A673 (cell line): ENCODE results near the gene EEIG2.

Experiments used
- CTCF ChIP-seq: fragments of 300-800, 200-600 bp; sonication (generic); conservative IDR thresholded peaks from 2 replicates; pipeline ENCODE4 v1.5.1; 2017; ENCODE audit warnings: low read depth, mild to moderate bottlenecking, antibody characterized with exemption, low read length, moderate library complexity, mixed read lengths
- EZH2 ChIP-seq: fragments of 200-600 bp; sonication (generic); IDR thresholded peaks from 2 replicates; pipeline ENCODE4 v1.6.1; 2017; ENCODE audit warnings: borderline replicate concordance, low read depth, mild to moderate bottlenecking, mixed read lengths, antibody characterized with exemption, low read length; ENCODE audit not compliant: poor library complexity, severe bottlenecking

DNA sequence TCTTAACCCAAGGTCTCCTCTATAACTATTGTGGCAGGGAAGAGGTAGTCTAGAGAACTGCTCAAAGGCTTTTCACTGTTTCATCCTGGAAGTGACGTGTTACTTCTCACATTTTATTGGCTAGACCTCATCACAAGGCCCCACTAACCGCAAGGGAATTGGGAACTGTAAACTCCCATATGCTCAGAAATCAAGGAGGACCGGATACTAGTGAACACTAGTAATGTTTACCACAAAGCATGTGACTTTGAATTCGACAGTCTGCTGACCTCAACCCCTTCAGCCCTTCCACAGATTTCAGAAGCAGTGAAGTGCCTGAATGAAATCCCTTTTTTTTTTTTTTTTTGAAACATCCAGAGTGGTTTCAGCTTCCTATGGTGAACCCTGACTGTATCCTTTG is 3.4 kb upstream of the EEIG2 start:
- TF ChIP-seq CTCF (no peak), EZH2 (no peak)
